ENCODE data around the gene RFC2.

The RFC2 gene

DNA sequence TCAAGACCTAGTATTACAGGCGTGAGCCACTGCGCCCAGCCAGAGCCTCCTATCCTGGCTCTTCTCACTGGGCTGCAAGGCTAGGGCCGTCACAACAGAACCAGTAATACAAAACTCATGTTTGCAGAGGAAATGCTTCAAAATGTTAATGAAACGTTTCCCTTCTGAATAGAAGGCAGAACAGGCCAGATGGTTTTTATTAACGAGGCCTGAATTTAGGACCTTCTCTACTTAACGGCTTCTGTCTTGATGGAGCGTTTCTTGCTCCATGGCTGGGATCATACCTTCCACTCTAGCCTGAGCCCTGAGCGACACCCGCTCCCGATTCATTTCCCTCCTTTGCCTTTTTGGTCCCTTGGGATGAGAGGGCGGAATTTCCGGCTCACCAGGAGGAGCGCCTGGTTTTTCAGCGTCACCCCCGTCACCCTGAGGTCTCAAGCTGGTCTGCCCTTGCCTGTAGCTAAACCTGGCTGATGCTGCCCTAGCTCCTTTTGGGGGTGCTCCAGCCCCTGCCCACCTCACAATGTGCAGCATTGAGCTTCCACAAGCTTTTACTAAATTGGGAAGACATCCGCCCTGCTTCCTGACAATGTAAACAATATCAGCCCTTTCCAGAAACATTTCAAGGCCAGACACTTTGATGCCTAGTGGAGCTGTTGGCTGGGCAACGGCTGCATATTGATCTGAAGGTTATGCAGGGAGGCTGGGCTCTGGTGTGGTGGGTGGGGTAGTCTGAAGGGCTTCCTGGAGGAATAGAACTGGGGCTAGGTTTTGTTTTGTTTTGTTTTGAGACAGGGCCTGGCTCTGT, 40.2 kb upstream of the RFC2 start:
- DNase-seq (ENCODE audit: low spot score), result no peak
- in situ Hi-C loops (cut with MboI; ENCODE audit: low sequenced_read_pairs, unreplicated experiment), result no loop called here
- TF ChIP-seq, protein P1, sequence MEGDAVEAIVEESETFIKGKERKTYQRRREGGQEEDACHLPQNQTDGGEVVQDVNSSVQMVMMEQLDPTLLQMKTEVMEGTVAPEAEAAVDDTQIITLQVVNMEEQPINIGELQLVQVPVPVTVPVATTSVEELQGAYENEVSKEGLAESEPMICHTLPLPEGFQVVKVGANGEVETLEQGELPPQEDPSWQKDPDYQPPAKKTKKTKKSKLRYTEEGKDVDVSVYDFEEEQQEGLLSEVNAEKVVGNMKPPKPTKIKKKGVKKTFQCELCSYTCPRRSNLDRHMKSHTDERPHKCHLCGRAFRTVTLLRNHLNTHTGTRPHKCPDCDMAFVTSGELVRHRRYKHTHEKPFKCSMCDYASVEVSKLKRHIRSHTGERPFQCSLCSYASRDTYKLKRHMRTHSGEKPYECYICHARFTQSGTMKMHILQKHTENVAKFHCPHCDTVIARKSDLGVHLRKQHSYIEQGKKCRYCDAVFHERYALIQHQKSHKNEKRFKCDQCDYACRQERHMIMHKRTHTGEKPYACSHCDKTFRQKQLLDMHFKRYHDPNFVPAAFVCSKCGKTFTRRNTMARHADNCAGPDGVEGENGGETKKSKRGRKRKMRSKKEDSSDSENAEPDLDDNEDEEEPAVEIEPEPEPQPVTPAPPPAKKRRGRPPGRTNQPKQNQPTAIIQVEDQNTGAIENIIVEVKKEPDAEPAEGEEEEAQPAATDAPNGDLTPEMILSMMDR (IDR thresholded peaks at IDR 0.05; ENCODE audit: borderline replicate concordance, control extremely low read depth, extremely low read depth, insufficient read depth, missing control alignments), result no peak

DNA sequence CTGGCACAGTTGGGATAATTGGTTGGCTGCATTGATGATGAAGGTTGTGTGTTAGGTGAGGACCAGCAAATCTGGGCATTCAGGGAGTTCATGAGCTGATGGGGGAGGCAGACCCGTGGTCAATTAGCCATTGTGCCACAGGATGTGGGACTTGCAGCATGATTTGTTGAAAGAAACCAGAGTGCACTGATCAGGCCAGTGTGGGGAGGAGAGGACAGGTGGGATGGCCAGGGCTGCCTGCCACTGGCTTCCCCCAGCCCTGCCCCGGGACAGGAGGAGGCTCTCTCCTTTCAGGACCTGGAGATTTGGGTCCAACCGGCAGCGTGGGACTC, 39.3 kb upstream of the RFC2 start:
- TF ChIP-seq, protein P1 (IDR thresholded peaks at IDR 0.05; ENCODE audit: borderline replicate concordance, control extremely low read depth, extremely low read depth, insufficient read depth, missing control alignments), result no peak
- DNase-seq (ENCODE audit: low spot score), result no peak
- in situ Hi-C loops (cut with MboI; ENCODE audit: low sequenced_read_pairs, unreplicated experiment), result no loop called here

DNA sequence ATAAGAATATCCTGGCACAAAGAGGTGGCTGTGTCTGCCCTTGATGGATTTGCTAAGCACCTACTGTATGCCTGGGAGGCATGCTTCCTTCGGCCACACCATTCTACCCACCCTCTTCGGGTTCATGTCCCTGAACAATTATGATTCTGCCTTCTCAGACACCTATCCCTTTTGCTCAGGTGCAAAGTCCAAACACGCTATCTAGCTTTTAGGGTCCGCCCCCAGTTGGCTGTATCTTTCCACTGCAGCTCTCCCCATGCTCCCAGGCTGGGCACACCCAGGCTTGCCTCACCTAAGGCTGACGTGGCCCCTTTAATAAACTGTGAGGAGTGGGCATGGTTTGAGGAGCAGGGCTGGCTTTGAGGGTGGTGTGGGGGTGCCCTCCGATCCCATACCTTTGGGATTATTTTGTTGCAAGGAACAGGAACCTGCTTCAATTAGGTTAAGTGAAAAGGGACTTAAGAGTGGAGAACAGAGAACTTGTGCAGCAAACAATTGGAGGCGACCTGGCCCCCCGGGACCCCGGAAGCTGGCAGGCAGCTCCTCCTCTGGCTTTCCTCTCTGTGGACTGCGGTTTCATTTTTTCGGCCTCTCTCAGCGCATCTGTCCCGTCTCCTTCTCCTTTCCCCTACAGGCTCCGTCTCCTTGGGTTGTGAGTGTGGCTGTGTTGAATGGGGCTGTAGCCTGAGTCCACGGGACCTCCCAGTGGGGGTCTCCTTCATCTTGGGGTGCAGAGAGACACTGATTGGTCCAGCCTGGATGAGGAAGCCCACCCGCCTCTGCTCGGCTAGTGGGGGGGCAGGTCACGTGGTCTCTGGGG, 38.8 kb upstream of the RFC2 start:
- in situ Hi-C loops (cut with MboI; ENCODE audit: low sequenced_read_pairs, unreplicated experiment), result no loop called here
- DNase-seq (ENCODE audit: low spot score), result no peak
- TF ChIP-seq, protein P1 (IDR thresholded peaks at IDR 0.05; ENCODE audit: borderline replicate concordance, control extremely low read depth, extremely low read depth, insufficient read depth, missing control alignments), result no peak

DNA sequence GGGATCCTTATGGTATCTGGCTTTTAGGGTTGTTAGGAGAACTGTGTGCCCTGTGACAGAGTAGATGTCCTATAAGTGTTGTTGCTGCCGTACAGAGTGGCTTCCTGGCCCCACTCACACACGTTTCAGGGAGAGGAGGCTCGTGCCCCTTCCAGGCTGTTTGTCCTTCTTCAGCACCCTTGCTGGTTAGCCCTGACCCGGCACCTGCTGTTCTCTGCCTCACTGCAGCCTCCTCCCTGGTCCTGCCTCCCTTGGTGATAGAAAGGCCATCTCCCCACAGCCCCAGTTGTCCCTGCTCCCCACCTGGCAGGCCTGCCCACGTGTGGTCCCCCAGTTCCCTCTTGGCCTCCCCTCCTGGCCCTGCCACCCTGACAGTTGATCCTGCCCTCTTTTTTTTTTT, 37.3 kb upstream of the RFC2 start:
- in situ Hi-C loops (cut with MboI; ENCODE audit: low sequenced_read_pairs, unreplicated experiment), result no loop called here
- DNase-seq (ENCODE audit: low spot score), result no peak
- TF ChIP-seq, protein P1 (IDR thresholded peaks at IDR 0.05; ENCODE audit: borderline replicate concordance, control extremely low read depth, extremely low read depth, insufficient read depth, missing control alignments), result no peak

DNA sequence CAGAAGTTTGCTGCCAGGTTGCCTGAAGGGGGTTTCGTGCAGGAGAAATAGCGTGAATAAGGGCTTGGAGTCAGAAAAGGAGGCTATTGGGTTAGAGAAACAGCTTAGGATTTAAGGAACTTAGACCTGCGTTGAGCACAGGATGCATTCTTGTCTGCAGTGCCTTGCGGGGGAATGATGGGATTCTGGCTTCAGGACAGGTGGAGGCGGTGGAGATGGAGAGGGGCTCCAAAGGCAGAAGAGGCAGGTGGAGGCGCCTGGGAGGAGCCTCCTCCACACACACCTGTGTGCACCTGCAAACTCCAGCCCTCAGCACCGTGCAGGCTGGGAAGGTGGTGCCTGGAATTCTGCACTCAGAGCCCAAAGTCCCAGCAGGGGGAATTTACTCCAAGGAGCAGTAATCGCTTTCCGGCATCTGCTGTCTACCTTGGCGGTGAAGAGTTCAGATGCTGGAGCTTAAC, 36.8 kb upstream of the RFC2 start:
- in situ Hi-C loops (cut with MboI; ENCODE audit: low sequenced_read_pairs, unreplicated experiment), result no loop called here
- DNase-seq (ENCODE audit: low spot score), result no peak
- TF ChIP-seq, protein P1 (IDR thresholded peaks at IDR 0.05; ENCODE audit: borderline replicate concordance, control extremely low read depth, extremely low read depth, insufficient read depth, missing control alignments), result no peak

DNA sequence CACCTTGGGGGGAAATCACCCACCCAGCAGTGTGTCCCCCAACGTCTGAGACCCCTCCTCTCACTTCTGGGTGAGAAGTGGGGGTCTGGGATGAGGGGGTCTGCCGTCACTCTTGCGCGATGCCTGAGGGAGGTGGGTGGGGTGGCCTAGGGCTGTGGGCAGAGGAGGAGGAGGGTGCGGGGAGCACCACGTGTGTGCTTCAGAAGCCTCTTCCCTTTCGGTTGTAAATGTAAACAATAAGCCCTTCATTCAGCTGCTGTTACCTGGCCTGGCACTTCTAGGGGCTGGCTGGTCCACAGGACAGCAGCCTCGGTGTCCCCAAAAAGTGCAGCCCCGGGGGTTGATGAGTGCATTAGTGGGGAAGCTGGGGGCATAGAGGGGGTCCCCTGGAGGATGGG, 36.4 kb upstream of the RFC2 start:
- TF ChIP-seq, protein P1 (IDR thresholded peaks at IDR 0.05; ENCODE audit: borderline replicate concordance, control extremely low read depth, extremely low read depth, insufficient read depth, missing control alignments), result no peak
- DNase-seq (ENCODE audit: low spot score), result no peak
- in situ Hi-C loops (cut with MboI; ENCODE audit: low sequenced_read_pairs, unreplicated experiment), result no loop called here
